Measurements from ENCODE around the gene SVOPL. TPM values are rescaled to one million over a fixed set of nuclear protein-coding genes. Genes with fewer than 3 reads are reported as not detected.

The SVOPL gene
- total and polyA plus RNA-seq, 4 donors: 0.13 to 1.5 (median 0.39) TPM; not detected in 1

- no peak overlapping the region for H3K27ac ChIP-seq (ENCODE audit: low read depth in 1 of 2, low read length in 1 of 2)
- ATAC-seq (ENCODE audit: insufficient read depth, low FRiP score): no peak
- DNase-seq: no peak
- TF ChIP-seq CTCF (IDR thresholded peaks at IDR 0.05; ENCODE audit: control extremely low read depth, extremely low read depth): no peak
- no peaks in the 10 kb centered on the region for H3K4me1 ChIP-seq (ENCODE audit: control insufficient read depth in 5 of 5, insufficient read depth in 5 of 5, low read length in 5 of 5)
- H3K9me3 ChIP-seq (ENCODE audit: control insufficient read depth in 4 of 4, insufficient read depth in 3 of 4, low read length in 3 of 4): peaks cover 0 to 8% (median 2%) of the 10 kb centered on the region in 4 donors
- H3K27me3 ChIP-seq (ENCODE audit: control insufficient read depth in 3 of 3, insufficient read depth in 3 of 3, low read length in 2 of 3): no peaks in the 10 kb centered on the region
- no peaks in the 10 kb centered on the region for H3K36me3 ChIP-seq (ENCODE audit: control insufficient read depth in 4 of 4, insufficient read depth in 4 of 4, low read length in 4 of 4)
- WGBS, 2 donors: 86 to 92% methylated on average over 5 of the region's 5 CpGs
- H3K4me3 ChIP-seq: no peak overlapping the region
- no peak overlapping the region for H3K9ac ChIP-seq (ENCODE audit: insufficient read depth in 1 of 2, low read length in 2 of 2)
Observed at GRCh38 chr7:138649506-138649905, 51.7 kb downstream of the SVOPL start.

GRCh38 chr7:138645284-138645683, 55.9 kb downstream of the SVOPL start:
- H3K4me3 ChIP-seq: no peak overlapping the region
- no peaks in the 10 kb centered on the region for H3K4me1 ChIP-seq (ENCODE audit: control insufficient read depth in 5 of 5, insufficient read depth in 5 of 5, low read length in 5 of 5)
- TF ChIP-seq CTCF (IDR thresholded peaks at IDR 0.05; ENCODE audit: control extremely low read depth, extremely low read depth): no peak
- ATAC-seq (ENCODE audit: insufficient read depth, low FRiP score): no peak
- no peaks in the 10 kb centered on the region for H3K36me3 ChIP-seq (ENCODE audit: control insufficient read depth in 4 of 4, insufficient read depth in 4 of 4, low read length in 4 of 4)
- DNase-seq: no peak
- WGBS, 2 donors: 92 to 95% methylated on average over 7 of the region's 7 CpGs
- H3K9ac ChIP-seq (ENCODE audit: insufficient read depth in 1 of 2, low read length in 2 of 2): no peak overlapping the region
- no peaks in the 10 kb centered on the region for H3K9me3 ChIP-seq (ENCODE audit: control insufficient read depth in 4 of 4, insufficient read depth in 3 of 4, low read length in 3 of 4)
- no peaks in the 10 kb centered on the region for H3K27me3 ChIP-seq (ENCODE audit: control insufficient read depth in 3 of 3, insufficient read depth in 3 of 3, low read length in 2 of 3)
- no peak overlapping the region for H3K27ac ChIP-seq (ENCODE audit: low read depth in 1 of 2, low read length in 1 of 2)

DNA sequence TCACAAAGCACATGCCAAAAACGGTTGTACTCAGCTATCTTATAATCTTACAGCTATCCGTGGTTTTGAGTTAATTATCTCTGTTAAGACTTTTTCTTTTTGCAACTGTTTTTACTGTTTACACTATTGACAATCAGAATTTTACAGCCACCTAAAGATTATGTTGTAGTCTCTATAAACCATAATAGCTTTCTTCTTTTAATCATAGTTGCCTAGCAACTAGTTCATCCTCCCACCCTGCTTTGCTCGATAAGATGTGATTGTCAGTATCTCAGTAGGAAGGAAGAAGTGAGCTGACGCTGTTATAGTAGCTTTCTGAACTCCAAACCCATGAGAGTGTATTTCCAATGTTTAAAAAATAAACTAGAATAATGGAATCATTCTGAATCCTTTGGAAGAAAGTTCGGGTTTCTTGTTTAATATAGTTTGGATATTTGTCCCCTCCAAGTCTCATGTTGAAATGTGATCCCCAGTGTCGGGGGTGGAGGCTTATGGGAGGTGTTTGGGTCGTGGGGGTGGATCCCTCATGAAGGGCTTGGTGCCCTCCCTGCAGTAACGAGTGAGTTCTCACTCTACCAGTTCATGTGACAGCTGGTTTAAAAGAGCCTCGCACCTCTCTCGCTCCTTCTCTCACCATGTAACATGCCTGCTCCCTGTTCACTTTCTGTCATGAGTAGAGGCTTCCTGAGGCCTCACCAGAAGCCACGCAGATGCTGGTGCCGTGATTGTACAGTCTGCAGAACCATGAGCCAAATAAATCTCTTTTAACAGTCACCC, 68.1 kb downstream of the SVOPL start:
- Histone ChIP-seq H3K9me3 (ENCODE audit: control insufficient read depth in 4 of 4, insufficient read depth in 3 of 4, low read length in 3 of 4) (no peaks in the 10 kb centered on the region), H3K4me1 (ENCODE audit: control insufficient read depth in 5 of 5, insufficient read depth in 5 of 5, low read length in 5 of 5) (no peaks in the 10 kb centered on the region), H3K36me3 (ENCODE audit: control insufficient read depth in 4 of 4, insufficient read depth in 4 of 4, low read length in 4 of 4) (no peaks in the 10 kb centered on the region), H3K4me3 (no peak overlapping the region), H3K27me3 (ENCODE audit: control insufficient read depth in 3 of 3, insufficient read depth in 3 of 3, low read length in 2 of 3) (no peaks in the 10 kb centered on the region), H3K27ac (ENCODE audit: low read depth in 1 of 2, low read length in 1 of 2) (no peak overlapping the region), H3K9ac (ENCODE audit: insufficient read depth in 1 of 2, low read length in 2 of 2) (no peak overlapping the region)
- ATAC-seq (ENCODE audit: insufficient read depth, low FRiP score) (no peak), DNase-seq (no peak)
- WGBS, 2 donors: 65 to 71% methylated on average over 12 of the region's 12 CpGs
- no peak for TF ChIP-seq CTCF (IDR thresholded peaks at IDR 0.05; ENCODE audit: control extremely low read depth, extremely low read depth)

Measured in lung (tissue), 12 donors.